Mesenchymal stem cell (in vitro differentiated cells and primary cell): ENCODE measurements around the gene CROCC.
"Not testable (repeated sequence)": the region's sequence is repeated elsewhere in the genome, so short reads cannot be mapped to it uniquely, and the experiment has no call there.

ENCODE experiments used
- DNase-seq: peaks from one replicate; pipeline ENCODE4 v3.0.0-alpha.2; 2013
- H2AFZ ChIP-seq: one replicate; pipeline ENCODE4 v1.6.1; 2013; ENCODE audit warnings: low read depth, mild to moderate bottlenecking, control low read depth, inconsistent platforms, low read length, moderate library complexity
- H2AK5ac ChIP-seq: 2 replicates; pipeline ENCODE4 v1.6.1; 2013; ENCODE audit warnings: low read length, moderate library complexity, mild to moderate bottlenecking, inconsistent platforms; ENCODE audit not compliant: severe bottlenecking
- H2BK120ac ChIP-seq: one replicate; pipeline ENCODE4 v1.6.1; 2013; ENCODE audit warnings: low read depth, mild to moderate bottlenecking, inconsistent platforms, low read length, moderate library complexity
- H2BK12ac ChIP-seq, 2 experiments: one replicate each; pipeline ENCODE4 v1.6.1; 2013; ENCODE audit warnings: inconsistent platforms in 2 of 2, low read length in 2 of 2, mild to moderate bottlenecking in 2 of 2, moderate library complexity in 2 of 2, control low read depth in 1 of 2
- H2BK15ac ChIP-seq: one replicate; pipeline ENCODE4 v1.6.1; 2013; ENCODE audit warnings: mild to moderate bottlenecking, low read depth, inconsistent platforms; ENCODE audit not compliant: poor library complexity, severe bottlenecking
- H2BK5ac ChIP-seq: 2 replicates; pipeline ENCODE4 v1.6.1; 2013; ENCODE audit warnings: low read depth, mild to moderate bottlenecking, low read length, control low read depth, inconsistent platforms; ENCODE audit not compliant: poor library complexity, severe bottlenecking
- H3K14ac ChIP-seq, 2 experiments: one replicate each; pipeline ENCODE4 v1.6.1; 2013; ENCODE audit warnings: inconsistent platforms in 2 of 2, low read length in 2 of 2, control low read depth in 1 of 2, mild to moderate bottlenecking in 1 of 2, moderate library complexity in 1 of 2
- H3K18ac ChIP-seq, 2 experiments: one replicate each; pipeline ENCODE4 v1.6.1; 2013; ENCODE audit warnings: inconsistent platforms in 2 of 2, low read length in 2 of 2, control low read depth in 1 of 2, low read depth in 1 of 2, mild to moderate bottlenecking in 1 of 2
- H3K23ac ChIP-seq, 2 experiments: one replicate each; pipeline ENCODE4 v1.6.1; 2013; ENCODE audit warnings: inconsistent platforms in 2 of 2, low read length in 2 of 2, mild to moderate bottlenecking in 2 of 2, moderate library complexity in 2 of 2, control low read depth in 1 of 2
- H3K27ac ChIP-seq: 2 replicates; pipeline ENCODE4 v1.5.1; 2013; ENCODE audit warnings: mild to moderate bottlenecking, moderate library complexity, low read length, control low read depth, inconsistent platforms; ENCODE audit not compliant: poor library complexity, severe bottlenecking
- H3K27me3 ChIP-seq, 2 experiments: 2 replicates each; pipeline versions ENCODE4 v1.6.1 to v1.7.0; 2013; ENCODE audit warnings: low read length in 2 of 2, mild to moderate bottlenecking in 2 of 2, moderate library complexity in 2 of 2, control low read depth in 1 of 2, inconsistent platforms in 1 of 2; ENCODE audit not compliant: control insufficient read depth in 1 of 2, insufficient read depth in 1 of 2
- H3K36me3 ChIP-seq, 2 experiments: 2 replicates each; pipeline versions ENCODE4 v1.6.1 to v1.7.0; 2013; ENCODE audit warnings: low read length in 2 of 2, control low read depth in 1 of 2, inconsistent platforms in 1 of 2, low read depth in 1 of 2, mild to moderate bottlenecking in 1 of 2; ENCODE audit not compliant: insufficient read depth in 2 of 2, control insufficient read depth in 1 of 2
- H3K4ac ChIP-seq, 2 experiments: one replicate each; pipeline ENCODE4 v1.6.1; 2013; ENCODE audit warnings: inconsistent platforms in 2 of 2, low read length in 2 of 2, mild to moderate bottlenecking in 2 of 2, moderate library complexity in 2 of 2, control low read depth in 1 of 2, low read depth in 1 of 2
- H3K4me1 ChIP-seq: 2 replicates; pipeline ENCODE4 v1.6.1; 2013; ENCODE audit warnings: low read depth, low read length, control low read depth; ENCODE audit not compliant: control insufficient read depth, insufficient read depth
- H3K4me2 ChIP-seq: 2 replicates; pipeline ENCODE4 v1.6.1; 2013; ENCODE audit warnings: low read length, mild to moderate bottlenecking, inconsistent platforms; ENCODE audit not compliant: poor library complexity, severe bottlenecking
- H3K4me3 ChIP-seq, 2 experiments: 2 replicates each; pipeline versions ENCODE4 v1.5.1 to v1.7.0; 2013; ENCODE audit warnings: low read length in 2 of 2, mild to moderate bottlenecking in 2 of 2, control low read depth in 1 of 2, low read depth in 1 of 2; ENCODE audit not compliant: insufficient read depth in 1 of 2
- H3K79me1 ChIP-seq: replicated peaks from 2 replicates; pipeline ENCODE4 v1.6.1; 2013; ENCODE audit warnings: mild to moderate bottlenecking, control low read depth, low read length, inconsistent platforms; ENCODE audit not compliant: poor library complexity, severe bottlenecking
- H3K9ac ChIP-seq: 2 replicates; pipeline ENCODE4 v1.7.0; 2013; ENCODE audit warnings: mild to moderate bottlenecking, low read length, moderate library complexity
- H3K9me3 ChIP-seq: 2 replicates; pipeline ENCODE4 v1.7.0; 2013; ENCODE audit warnings: mild to moderate bottlenecking, low read length; ENCODE audit not compliant: control insufficient read depth
- H4K8ac ChIP-seq: one replicate; pipeline ENCODE4 v1.6.1; 2013; ENCODE audit warnings: inconsistent platforms, mild to moderate bottlenecking, low read length, moderate library complexity
- H4K91ac ChIP-seq: one replicate; pipeline ENCODE4 v1.6.1; 2013; ENCODE audit warnings: mild to moderate bottlenecking, low read length, inconsistent platforms
- WGBS: methylation state at CpG from one replicate; pipeline ENCODE4 v1.1.7; 2013; ENCODE audit warnings: mixed read lengths; 5-methylcytosine and 5-hydroxymethylcytosine counted together

CROCC gene

GRCh38 chr1:16892978-16893525 lies 28.7 kb upstream of the CROCC start:
- not testable (repeated sequence) for H3K27ac ChIP-seq, H3K4ac ChIP-seq, H3K9me3 ChIP-seq, H2AFZ ChIP-seq, H3K79me1 ChIP-seq, H2AK5ac ChIP-seq, H3K9ac ChIP-seq, H3K23ac ChIP-seq, H3K36me3 ChIP-seq, H3K27me3 ChIP-seq, H2BK12ac ChIP-seq, H3K18ac ChIP-seq, DNase-seq, H3K4me3 ChIP-seq, H4K91ac ChIP-seq, H2BK5ac ChIP-seq, H4K8ac ChIP-seq, H2BK15ac ChIP-seq, H3K4me1 ChIP-seq, H3K4me2 ChIP-seq, H2BK120ac ChIP-seq, H3K14ac ChIP-seq
- 73% methylated on average over 6 of the region's 6 CpGs for WGBS

- 70% methylated on average over 4 of the region's 4 CpGs for WGBS
- not testable (repeated sequence) for H4K8ac ChIP-seq, H2BK15ac ChIP-seq, H3K4me3 ChIP-seq, H3K18ac ChIP-seq, H2BK120ac ChIP-seq, H3K23ac ChIP-seq, H3K9ac ChIP-seq, H3K14ac ChIP-seq, H3K79me1 ChIP-seq, H3K36me3 ChIP-seq, H3K4ac ChIP-seq, H3K4me1 ChIP-seq, H2BK5ac ChIP-seq, H3K9me3 ChIP-seq, H3K4me2 ChIP-seq, H3K27ac ChIP-seq, H2AK5ac ChIP-seq, H2AFZ ChIP-seq, H3K27me3 ChIP-seq, DNase-seq, H2BK12ac ChIP-seq, H4K91ac ChIP-seq
Measured at GRCh38 chr1:16893796-16894195, 27.9 kb upstream of the CROCC start.

GRCh38 chr1:16894338-16894737 lies 27.4 kb upstream of the CROCC start:
- not testable (repeated sequence) for H3K14ac ChIP-seq, H3K27me3 ChIP-seq, H4K91ac ChIP-seq, H3K4me1 ChIP-seq, DNase-seq, H3K27ac ChIP-seq, H2BK15ac ChIP-seq, H2BK5ac ChIP-seq, H3K4ac ChIP-seq, H2AK5ac ChIP-seq, H2BK12ac ChIP-seq, H2AFZ ChIP-seq, H3K4me3 ChIP-seq, H3K79me1 ChIP-seq, H3K9ac ChIP-seq, H3K36me3 ChIP-seq, H3K4me2 ChIP-seq, H3K23ac ChIP-seq, H4K8ac ChIP-seq, H3K18ac ChIP-seq, H3K9me3 ChIP-seq, H2BK120ac ChIP-seq
- 82% methylated on average over 6 of the region's 6 CpGs for WGBS

GRCh38 chr1:16895233-16895597 lies 26.5 kb upstream of the CROCC start:
- H2BK12ac ChIP-seq, H2BK5ac ChIP-seq, H2BK120ac ChIP-seq, H3K4me1 ChIP-seq, H3K18ac ChIP-seq, H3K23ac ChIP-seq, H4K8ac ChIP-seq, H2AFZ ChIP-seq, H3K27ac ChIP-seq, H3K9me3 ChIP-seq, H4K91ac ChIP-seq, H3K4ac ChIP-seq, H2BK15ac ChIP-seq, H3K79me1 ChIP-seq, H3K14ac ChIP-seq, H3K27me3 ChIP-seq, H2AK5ac ChIP-seq, H3K4me2 ChIP-seq, DNase-seq, H3K36me3 ChIP-seq: not testable (repeated sequence)
- Histone ChIP-seq H3K9ac (peak overlapping the region; percentile 88), H3K4me3 (peak overlapping the region in 1 of 2 experiments; percentile 44)
- WGBS: 0% methylated on average over 2 of the region's 6 CpGs
